HCT116 (cell line): ENCODE results near the gene RIOX2. TPM values are rescaled to one million over a fixed set of nuclear protein-coding genes. Genes with fewer than 3 reads are reported as not detected.

ENCODE experiments used
- ATAC-seq: fragments of 200-7000 bp; cut with Tn5 transposase; 2 replicates; pipeline ENCODE4 v1.9.1; 2020; ENCODE audit warnings: mild to moderate bottlenecking, moderate library complexity
- BruUV-seq: library from RNA; stranded (reverse); fragments of 400-500 nt; replicated peaks from 2 replicates; lab custom pipeline; 2021; lab: Mats Ljungman, UMichigan
- CTCF ChIA-PET: fragments of 300-600 bp; sonication (Branson Sonifier 250); formaldehyde crosslinking; loops from one replicate; lab custom pipeline; 2021; ENCODE audit warnings: antibody characterized with exemption; lab: Charles Lee
- POLR2A ChIA-PET: fragments of 300-600, 350-600 bp; sonication (Branson Sonifier 250); formaldehyde crosslinking; loops from one replicate; lab custom pipeline; 2021; ENCODE audit warnings: antibody characterized with exemption; lab: Charles Lee
- RAD21 ChIA-PET, 2 experiments: fragments of 300-600 bp; sonication (Branson Sonifier 250); formaldehyde crosslinking; loops; one replicate each; lab custom pipeline; 2023; ENCODE audit warnings: low total read pairs in 2 of 2; ENCODE audit not compliant: uncharacterized antibody in 2 of 2, unreplicated experiment in 2 of 2, low non-redundant PET in 1 of 2; lab: Charles Lee
- DNase-seq: peaks from one replicate; pipeline ENCODE4 v3.0.0-alpha.2; 2010; ENCODE audit warnings: low read depth, low spot score
- H2AFZ ChIP-seq: fragments of 200-600 bp; shearing (Covaris generic), sonication (generic); 2 replicates; pipeline ENCODE4 v1.6.1; 2017; ENCODE audit warnings: low read depth, mixed run types, mixed read lengths, antibody characterized with exemption, low read length; ENCODE audit not compliant: poor library complexity, severe bottlenecking
- H3K27ac ChIP-seq: 2 replicates; pipeline ENCODE4 v1.5.1; 2012; ENCODE audit warnings: low read depth, low read length
- H3K27me3 ChIP-seq: fragments of 200-600 bp; sonication (generic); 2 replicates; pipeline ENCODE4 v1.6.1; 2016; ENCODE audit warnings: mixed run types, low read length, mixed read lengths; ENCODE audit not compliant: insufficient read depth
- H3K36me3 ChIP-seq, 2 experiments: fragments of 200-500 bp in 1 of 2; fragments of 200-600 bp in 1 of 2; sonication (Bioruptor generic) in 1 of 2; sonication (generic) in 1 of 2; 2 replicates each; pipeline versions ENCODE4 v1.5.1 to v1.6.1; 2014 to 2016; ENCODE audit warnings: low read length in 2 of 2, inconsistent platforms in 1 of 2, mixed read lengths in 1 of 2, mixed run types in 1 of 2; ENCODE audit not compliant: insufficient read depth in 2 of 2, control insufficient read depth in 1 of 2
- H3K4me1 ChIP-seq, 2 experiments: fragments of 200-600 bp in 1 of 2; sonication (generic) in 1 of 2; 2 replicates each; pipeline versions ENCODE4 v1.5.1 to v1.6.1; 2012 to 2017; ENCODE audit warnings: low read length in 2 of 2, inconsistent platforms in 1 of 2, mild to moderate bottlenecking in 1 of 2, mixed read lengths in 1 of 2, mixed run types in 1 of 2, moderate library complexity in 1 of 2; ENCODE audit not compliant: insufficient read depth in 2 of 2, control insufficient read depth in 1 of 2
- H3K4me2 ChIP-seq: fragments of 200-600 bp; sonication (generic); 2 replicates; pipeline ENCODE4 v1.6.1; 2017; ENCODE audit warnings: mixed run types, low read length, mixed read lengths
- H3K4me3 ChIP-seq, 2 experiments: fragments of 200-600 bp in 1 of 2; sonication (generic) in 1 of 2; replicated peaks in 1 of 2; 2 replicates each; pipeline ENCODE4 v1.5.1; 2011 to 2016; ENCODE audit warnings: low read length in 2 of 2, control low read depth in 1 of 2, low read depth in 1 of 2, mild to moderate bottlenecking in 1 of 2, mixed read lengths in 1 of 2, mixed run types in 1 of 2
- H3K79me2 ChIP-seq: fragments of 200-600 bp; sonication (generic); 2 replicates; pipeline ENCODE4 v1.6.1; 2017; ENCODE audit warnings: mild to moderate bottlenecking, mixed run types, low read length, moderate library complexity, mixed read lengths; ENCODE audit not compliant: insufficient read depth
- H3K9ac ChIP-seq: fragments of 200-600 bp; sonication (generic); 2 replicates; pipeline ENCODE4 v1.6.1; 2016; ENCODE audit warnings: low read length, mixed read lengths
- H3K9me2 ChIP-seq: fragments of 200-600 bp; sonication (generic), shearing (Covaris generic); 2 replicates; pipeline ENCODE4 v1.6.1; 2017; ENCODE audit warnings: mixed run types, mild to moderate bottlenecking, moderate library complexity; ENCODE audit not compliant: insufficient read depth
- H3K9me3 ChIP-seq, 2 experiments: fragments of 200-500 bp in 1 of 2; fragments of 200-600 bp in 1 of 2; sonication (Bioruptor generic) in 1 of 2; sonication (generic) in 1 of 2; 2 replicates each; pipeline ENCODE4 v1.6.1; 2014 to 2017; ENCODE audit warnings: low read length in 2 of 2, mixed read lengths in 2 of 2, inconsistent platforms in 1 of 2, low read depth in 1 of 2, mild to moderate bottlenecking in 1 of 2, mixed run types in 1 of 2, moderate library complexity in 1 of 2; ENCODE audit not compliant: control insufficient read depth in 1 of 2, insufficient read depth in 1 of 2
- H4K20me1 ChIP-seq: fragments of 200-600 bp; sonication (generic), shearing (Covaris generic); 2 replicates; pipeline ENCODE4 v1.6.1; 2017; ENCODE audit warnings: mixed run types, mild to moderate bottlenecking, moderate library complexity; ENCODE audit not compliant: insufficient read depth
- CEBPB ChIP-seq: IDR thresholded peaks from 2 replicates; pipeline ENCODE4 v1.6.1; 2012; ENCODE audit warnings: low read depth
- EZH2 ChIP-seq: fragments of 200-600 bp; sonication (generic); IDR thresholded peaks from 2 replicates; pipeline ENCODE4 v1.6.1; 2017; ENCODE audit warnings: antibody characterized with exemption, mixed run types
- EZH2phosphoT487 ChIP-seq: fragments of 200-600 bp; IDR thresholded peaks from 2 replicates; pipeline ENCODE4 v1.6.1; 2018; ENCODE audit warnings: antibody characterized with exemption, borderline replicate concordance
- JUND ChIP-seq: IDR thresholded peaks from 2 replicates; pipeline ENCODE4 v1.6.1; 2012
- POLR2A ChIP-seq: IDR thresholded peaks from 2 replicates; pipeline ENCODE4 v1.7.0; 2011; ENCODE audit warnings: borderline replicate concordance; ENCODE audit not compliant: insufficient read depth, insufficient read length; ENCODE audit errors: extremely low read depth
- RAD21 ChIP-seq: IDR thresholded peaks from 2 replicates; pipeline ENCODE4 v1.6.1; 2012; ENCODE audit warnings: low read depth, mild to moderate bottlenecking
- SIN3A ChIP-seq: IDR thresholded peaks from 2 replicates; pipeline ENCODE4 v1.6.1; 2012; ENCODE audit warnings: low read depth
- SRF ChIP-seq: IDR thresholded peaks from 2 replicates; pipeline ENCODE4 v1.6.1; 2012; ENCODE audit warnings: low read depth
- YY1 ChIP-seq: IDR thresholded peaks from 2 replicates; pipeline ENCODE4 v1.6.1; 2011; ENCODE audit warnings: low read length, low read depth, moderate library complexity, mild to moderate bottlenecking; ENCODE audit not compliant: insufficient replicate concordance; ENCODE audit errors: extremely low read depth
- ZFX ChIP-seq: fragments of 450-650 bp; IDR thresholded peaks from 2 replicates; pipeline ENCODE4 v1.6.1; 2017
- ZNF274 ChIP-seq: fragments of 200-500 bp; sonication (Bioruptor generic); IDR thresholded peaks from 2 replicates; pipeline ENCODE4 v1.6.1; 2014; ENCODE audit warnings: mild to moderate bottlenecking, low read depth, low read length, inconsistent platforms
- intact Hi-C: fragments of 100-400 bp; cut with micrococcal nuclease; formaldehyde crosslinking; loops from 2 replicates; pipeline ENCODE4 v1.10.0; 2022
- total RNA-seq: library from RNA; stranded (reverse); gene quantifications from one replicate; pipeline ENCODE4 v1.2.1, GENCODE V29; 2021; ENCODE audit not compliant: unreplicated experiment
- TF ChIP-seq, protein P1 (sequence below), 3 experiments: fragments of 200-600 bp in 1 of 3; sonication (generic) in 1 of 3; IDR thresholded peaks in 2 of 3; conservative IDR thresholded peaks in 1 of 3; 2 replicates each; pipeline ENCODE4 v1.5.1; 2012 to 2017; ENCODE audit warnings: low read depth in 2 of 3, low read length in 2 of 3, antibody characterized with exemption in 1 of 3, borderline replicate concordance in 1 of 3, control low read depth in 1 of 3, mild to moderate bottlenecking in 1 of 3, mixed read lengths in 1 of 3, mixed run types in 1 of 3, moderate library complexity in 1 of 3; ENCODE audit not compliant: insufficient read depth in 1 of 3
- TF ChIP-seq, protein P2 (sequence below): IDR thresholded peaks from 2 replicates; pipeline ENCODE4 v1.6.1; 2012
- TF ChIP-seq, protein P3 (sequence below): IDR thresholded peaks from 2 replicates; pipeline ENCODE4 v1.6.1; 2012; ENCODE audit warnings: low read depth
- TF ChIP-seq, protein P4 (sequence below): IDR thresholded peaks from 2 replicates; pipeline ENCODE4 v1.6.1; 2011; ENCODE audit warnings: mild to moderate bottlenecking, low read length, moderate library complexity; ENCODE audit not compliant: insufficient replicate concordance; ENCODE audit errors: extremely low read depth

RIOX2 gene
- total RNA-seq, 1 experiment from 2014 or later: 39.1 TPM

DNA sequence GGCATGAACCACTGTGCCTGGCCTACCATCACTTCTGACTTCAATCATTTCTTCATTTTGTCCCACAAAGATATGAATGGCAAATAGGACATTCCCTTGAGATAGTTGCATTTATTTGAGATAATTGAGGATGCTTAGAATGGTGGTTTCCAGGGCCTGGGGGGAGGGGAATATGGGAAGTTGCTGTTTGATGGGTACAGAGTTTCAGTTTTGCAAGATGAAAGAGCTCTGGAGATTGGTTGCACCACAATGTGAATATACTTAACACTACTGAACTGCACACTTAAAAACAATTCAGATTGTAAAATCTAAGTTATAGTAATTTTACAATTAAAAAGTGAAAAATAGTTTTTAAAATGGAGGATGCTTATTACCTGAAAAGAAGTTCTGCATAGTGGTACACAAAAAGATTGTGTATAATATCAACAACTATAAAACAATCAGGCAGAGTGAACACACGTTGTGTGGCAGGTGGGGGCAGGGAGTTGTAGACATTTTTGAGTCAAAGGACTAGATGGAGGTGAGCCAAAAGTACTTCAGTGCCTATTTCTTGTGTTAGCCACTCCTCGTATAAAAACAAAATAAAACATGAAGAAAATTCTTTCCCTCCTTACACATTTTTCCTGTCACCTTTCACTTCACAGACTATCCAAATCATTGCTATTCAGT, 18.5 kb upstream of the RIOX2 start:
- DNase-seq: no peak
- no peak overlapping the region for H2AFZ ChIP-seq
- ATAC-seq: no peak
- no peak overlapping the region for H3K4me3 ChIP-seq
- no TSS peak for BruUV-seq
- H3K9me2 ChIP-seq: no peaks in the 10 kb centered on the region
- H3K9ac ChIP-seq: no peak overlapping the region
- no peaks in the 10 kb centered on the region for H3K9me3 ChIP-seq
- H3K4me1 ChIP-seq: no peaks in the 10 kb centered on the region
- no peaks in the 10 kb centered on the region for H4K20me1 ChIP-seq
- ChIA-PET RAD21 (no interaction called here), CTCF (no interaction called here)
- H3K4me2 ChIP-seq: no peak overlapping the region
- no peaks in the 10 kb centered on the region for H3K79me2 ChIP-seq
- TF ChIP-seq POLR2A (no peak), EZH2phosphoT487 (no peak), ZNF274 (no peak), CEBPB (no peak), JUND (no peak), SIN3A (no peak), SRF (no peak), RAD21 (no peak), ZFX (no peak), YY1 (no peak), EZH2 (no peak)
- TF ChIP-seq, protein P1, sequence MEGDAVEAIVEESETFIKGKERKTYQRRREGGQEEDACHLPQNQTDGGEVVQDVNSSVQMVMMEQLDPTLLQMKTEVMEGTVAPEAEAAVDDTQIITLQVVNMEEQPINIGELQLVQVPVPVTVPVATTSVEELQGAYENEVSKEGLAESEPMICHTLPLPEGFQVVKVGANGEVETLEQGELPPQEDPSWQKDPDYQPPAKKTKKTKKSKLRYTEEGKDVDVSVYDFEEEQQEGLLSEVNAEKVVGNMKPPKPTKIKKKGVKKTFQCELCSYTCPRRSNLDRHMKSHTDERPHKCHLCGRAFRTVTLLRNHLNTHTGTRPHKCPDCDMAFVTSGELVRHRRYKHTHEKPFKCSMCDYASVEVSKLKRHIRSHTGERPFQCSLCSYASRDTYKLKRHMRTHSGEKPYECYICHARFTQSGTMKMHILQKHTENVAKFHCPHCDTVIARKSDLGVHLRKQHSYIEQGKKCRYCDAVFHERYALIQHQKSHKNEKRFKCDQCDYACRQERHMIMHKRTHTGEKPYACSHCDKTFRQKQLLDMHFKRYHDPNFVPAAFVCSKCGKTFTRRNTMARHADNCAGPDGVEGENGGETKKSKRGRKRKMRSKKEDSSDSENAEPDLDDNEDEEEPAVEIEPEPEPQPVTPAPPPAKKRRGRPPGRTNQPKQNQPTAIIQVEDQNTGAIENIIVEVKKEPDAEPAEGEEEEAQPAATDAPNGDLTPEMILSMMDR (IDR thresholded peaks at IDR 0.05 in 2 of 3, conservative IDR thresholded peaks at IDR 0.05 in 1 of 3; ENCODE audit: borderline replicate concordance in 1 of 3, insufficient read depth in 1 of 3, low read depth in 2 of 3, low read length in 2 of 3): no peak
- TF ChIP-seq, protein P2, sequence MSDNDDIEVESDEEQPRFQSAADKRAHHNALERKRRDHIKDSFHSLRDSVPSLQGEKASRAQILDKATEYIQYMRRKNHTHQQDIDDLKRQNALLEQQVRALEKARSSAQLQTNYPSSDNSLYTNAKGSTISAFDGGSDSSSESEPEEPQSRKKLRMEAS: no peak
- TF ChIP-seq, protein P3, sequence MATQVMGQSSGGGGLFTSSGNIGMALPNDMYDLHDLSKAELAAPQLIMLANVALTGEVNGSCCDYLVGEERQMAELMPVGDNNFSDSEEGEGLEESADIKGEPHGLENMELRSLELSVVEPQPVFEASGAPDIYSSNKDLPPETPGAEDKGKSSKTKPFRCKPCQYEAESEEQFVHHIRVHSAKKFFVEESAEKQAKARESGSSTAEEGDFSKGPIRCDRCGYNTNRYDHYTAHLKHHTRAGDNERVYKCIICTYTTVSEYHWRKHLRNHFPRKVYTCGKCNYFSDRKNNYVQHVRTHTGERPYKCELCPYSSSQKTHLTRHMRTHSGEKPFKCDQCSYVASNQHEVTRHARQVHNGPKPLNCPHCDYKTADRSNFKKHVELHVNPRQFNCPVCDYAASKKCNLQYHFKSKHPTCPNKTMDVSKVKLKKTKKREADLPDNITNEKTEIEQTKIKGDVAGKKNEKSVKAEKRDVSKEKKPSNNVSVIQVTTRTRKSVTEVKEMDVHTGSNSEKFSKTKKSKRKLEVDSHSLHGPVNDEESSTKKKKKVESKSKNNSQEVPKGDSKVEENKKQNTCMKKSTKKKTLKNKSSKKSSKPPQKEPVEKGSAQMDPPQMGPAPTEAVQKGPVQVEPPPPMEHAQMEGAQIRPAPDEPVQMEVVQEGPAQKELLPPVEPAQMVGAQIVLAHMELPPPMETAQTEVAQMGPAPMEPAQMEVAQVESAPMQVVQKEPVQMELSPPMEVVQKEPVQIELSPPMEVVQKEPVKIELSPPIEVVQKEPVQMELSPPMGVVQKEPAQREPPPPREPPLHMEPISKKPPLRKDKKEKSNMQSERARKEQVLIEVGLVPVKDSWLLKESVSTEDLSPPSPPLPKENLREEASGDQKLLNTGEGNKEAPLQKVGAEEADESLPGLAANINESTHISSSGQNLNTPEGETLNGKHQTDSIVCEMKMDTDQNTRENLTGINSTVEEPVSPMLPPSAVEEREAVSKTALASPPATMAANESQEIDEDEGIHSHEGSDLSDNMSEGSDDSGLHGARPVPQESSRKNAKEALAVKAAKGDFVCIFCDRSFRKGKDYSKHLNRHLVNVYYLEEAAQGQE: no peak
- TF ChIP-seq, protein P4, sequence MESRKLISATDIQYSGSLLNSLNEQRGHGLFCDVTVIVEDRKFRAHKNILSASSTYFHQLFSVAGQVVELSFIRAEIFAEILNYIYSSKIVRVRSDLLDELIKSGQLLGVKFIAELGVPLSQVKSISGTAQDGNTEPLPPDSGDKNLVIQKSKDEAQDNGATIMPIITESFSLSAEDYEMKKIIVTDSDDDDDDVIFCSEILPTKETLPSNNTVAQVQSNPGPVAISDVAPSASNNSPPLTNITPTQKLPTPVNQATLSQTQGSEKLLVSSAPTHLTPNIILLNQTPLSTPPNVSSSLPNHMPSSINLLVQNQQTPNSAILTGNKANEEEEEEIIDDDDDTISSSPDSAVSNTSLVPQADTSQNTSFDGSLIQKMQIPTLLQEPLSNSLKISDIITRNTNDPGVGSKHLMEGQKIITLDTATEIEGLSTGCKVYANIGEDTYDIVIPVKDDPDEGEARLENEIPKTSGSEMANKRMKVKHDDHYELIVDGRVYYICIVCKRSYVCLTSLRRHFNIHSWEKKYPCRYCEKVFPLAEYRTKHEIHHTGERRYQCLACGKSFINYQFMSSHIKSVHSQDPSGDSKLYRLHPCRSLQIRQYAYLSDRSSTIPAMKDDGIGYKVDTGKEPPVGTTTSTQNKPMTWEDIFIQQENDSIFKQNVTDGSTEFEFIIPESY: no peak
- TF ChIP-seq, all 23 proteins: peak for 0
- POLR2A ChIA-PET: no interaction called here
- Histone ChIP-seq H3K36me3 (no peaks in the 10 kb centered on the region), H3K27me3 (no peaks in the 10 kb centered on the region), H3K27ac (no peak overlapping the region)
- intact Hi-C loops: no loop called here
